Neural progenitor cell (in vitro differentiated cells): Measurements from ENCODE around the gene SSC4D.

Experiments
- CTCF ChIP-seq: fragments of 200-600 bp; sonication (generic); IDR thresholded peaks from 2 replicates; pipeline ENCODE4 v1.5.1; 2017; ENCODE audit warnings: antibody characterized with exemption, mild to moderate bottlenecking
- EZH2 ChIP-seq: fragments of 200-600 bp; sonication (generic); IDR thresholded peaks from 2 replicates; pipeline ENCODE4 v1.6.1; 2017; ENCODE audit warnings: antibody characterized with exemption, mild to moderate bottlenecking, moderate library complexity
- EZH2phosphoT487 ChIP-seq: fragments of 200-600 bp; sonication (generic); IDR thresholded peaks from 2 replicates; pipeline ENCODE4 v1.6.1; 2017; ENCODE audit warnings: antibody characterized with exemption

GRCh38 chr7:76407718-76408117, 1.8 kb downstream of the SSC4D start:
- TF ChIP-seq CTCF (no peak), EZH2phosphoT487 (no peak), EZH2 (no peak)
